T-helper 17 cell (primary cell): Measurements from ENCODE around the gene ANKRD42. TPM values are rescaled to one million over a fixed set of nuclear protein-coding genes. Genes with fewer than 3 reads are reported as not detected.
A peak's percentile ranks its signal among the peaks of the same experiment; 100 is the strongest.

Experiments
- ATAC-seq: fragments of 150-1000 bp; cut with Tn5 transposase; 2 replicates; pipeline ENCODE4 v1.10.0; 2021; ENCODE audit warnings: mild to moderate bottlenecking, moderate library complexity
- DNase-seq, 3 donors: peaks; one replicate each; pipeline versions ENCODE4 v3.0.0 to v3.0.0-alpha.2; 2020 to 2021
- H3K9me3 ChIP-seq: one replicate; pipeline ENCODE4 v1.7.0; 2013; ENCODE audit warnings: low read length, mild to moderate bottlenecking; ENCODE audit not compliant: control insufficient read depth, poor library complexity, severe bottlenecking
- H3K27ac Mint-ChIP-seq: one replicate; pipeline ENCODE4 v1.8.0; 2022; ENCODE audit warnings: mild to moderate bottlenecking, moderate library complexity, mixed read lengths
- H3K27me3 Mint-ChIP-seq: one replicate; pipeline ENCODE4 v1.8.0; 2022; ENCODE audit warnings: mixed read lengths
- H3K36me3 Mint-ChIP-seq: one replicate; pipeline ENCODE4 v1.8.0; 2022; ENCODE audit warnings: low read depth, mixed read lengths
- H3K4me1 Mint-ChIP-seq: one replicate; pipeline ENCODE4 v1.8.0; 2022; ENCODE audit warnings: mild to moderate bottlenecking, mixed read lengths
- H3K4me3 Mint-ChIP-seq: one replicate; pipeline ENCODE4 v1.8.0; 2022; ENCODE audit warnings: mild to moderate bottlenecking, moderate library complexity, mixed read lengths
- total RNA-seq, 4 donors: library from RNA in 2 of 4; stranded (reverse) in 2 of 4; gene quantifications; one replicate each; pipeline ENCODE4 v1.2.3 and lab custom pipeline; 2022 to 2026

The ANKRD42 gene
- total RNA-seq (10 to 100 TPM in 1 of 2 donors, 1 to 10 TPM in 1; 7.5 to 10.3 TPM), total RNA-seq (lab: John Stamatoyannopoulos, UW) (7.9 to 26.2 reads per million in 2 donors)

GRCh38 chr11:83193315-83194280 is at the start of gene ANKRD42:
Gene ANKRD42 (plus strand): TSS chr11:83193712. CDS start chr11:83194671, 959 bp downstream.
- Mint-ChIP-seq H3K27me3 (no peaks in the 10 kb centered on the region), H3K4me1 (peaks cover 53% of the 10 kb centered on the region), H3K4me3 (peak within 1 kb of the TSS; percentile 99), H3K27ac (peak within 1 kb of the TSS; percentile 100), H3K36me3 (peaks cover 9% of the 10 kb centered on the region)
- ATAC-seq (peak; percentile 81), DNase-seq (peak; percentile 66 to 75 (median 74))
- H3K9me3 ChIP-seq = no peaks in the 10 kb centered on the region

GRCh38 chr11:83147895-83148294 is 45.6 kb upstream of the ANKRD42 start:
- no peaks in the 10 kb centered on the region for H3K9me3 ChIP-seq
- Mint-ChIP-seq H3K27ac (no peak overlapping the region), H3K4me3 (no peak overlapping the region), H3K36me3 (no peaks in the 10 kb centered on the region), H3K4me1 (no peaks in the 10 kb centered on the region), H3K27me3 (no peaks in the 10 kb centered on the region)
- ATAC-seq = no peak
- DNase-seq = no peak

GRCh38 chr11:83150450-83150849 is 43.1 kb upstream of the ANKRD42 start:
- Mint-ChIP-seq H3K27ac (no peak overlapping the region), H3K27me3 (no peaks in the 10 kb centered on the region), H3K4me1 (no peaks in the 10 kb centered on the region), H3K4me3 (no peak overlapping the region), H3K36me3 (no peaks in the 10 kb centered on the region)
- no peaks in the 10 kb centered on the region for H3K9me3 ChIP-seq
- DNase-seq (no peak), ATAC-seq (no peak)

GRCh38 chr11:83151274-83151977 is 42.1 kb upstream of the ANKRD42 start:
- no peak for ATAC-seq

GRCh38 chr11:83152264-83152663 is 41.2 kb upstream of the ANKRD42 start:
- H3K9me3 ChIP-seq = no peaks in the 10 kb centered on the region
- Mint-ChIP-seq H3K27me3 (no peaks in the 10 kb centered on the region), H3K4me1 (peaks cover 2% of the 10 kb centered on the region), H3K36me3 (peaks cover 2% of the 10 kb centered on the region), H3K4me3 (no peak overlapping the region), H3K27ac (no peak overlapping the region)
- ATAC-seq = no peak
- no peak for DNase-seq

More at GRCh38 chr11:83151274-83151977, 42.1 kb upstream of the ANKRD42 start:
- H3K4me3 Mint-ChIP-seq = no peak overlapping the region
- no peaks in the 10 kb centered on the region for H3K27me3 Mint-ChIP-seq
- H3K27ac Mint-ChIP-seq = no peak overlapping the region
- no peaks in the 10 kb centered on the region for H3K9me3 ChIP-seq
- H3K4me1 Mint-ChIP-seq = peaks cover 2% of the 10 kb centered on the region
- no peak for DNase-seq
- no peaks in the 10 kb centered on the region for H3K36me3 Mint-ChIP-seq

- Mint-ChIP-seq H3K27ac (no peak overlapping the region), H3K4me3 (no peak overlapping the region)
- H3K9me3 ChIP-seq = no peaks in the 10 kb centered on the region
Observed at GRCh38 chr11:83153764-83154163, 39.7 kb upstream of the ANKRD42 start.

GRCh38 chr11:83156144-83156995 is 37.1 kb upstream of the ANKRD42 start:
- H3K27ac Mint-ChIP-seq = peak overlapping the region; percentile 99
- H3K4me1 Mint-ChIP-seq = peaks cover 23% of the 10 kb centered on the region
- H3K4me3 Mint-ChIP-seq = peak overlapping the region; percentile 98
- DNase-seq (peak; percentile 87 to 98 (median 87)), ATAC-seq (peak; percentile 90)
- H3K36me3 Mint-ChIP-seq = peaks cover 9% of the 10 kb centered on the region
- no peaks in the 10 kb centered on the region for H3K9me3 ChIP-seq
- no peaks in the 10 kb centered on the region for H3K27me3 Mint-ChIP-seq

More at GRCh38 chr11:83153764-83154163, 39.7 kb upstream of the ANKRD42 start:
- peaks cover 5% of the 10 kb centered on the region for H3K36me3 Mint-ChIP-seq
- ATAC-seq (no peak), DNase-seq (no peak)
- H3K4me1 Mint-ChIP-seq = peaks cover 5% of the 10 kb centered on the region
- no peaks in the 10 kb centered on the region for H3K27me3 Mint-ChIP-seq

- Mint-ChIP-seq H3K27ac (peak within 1 kb of the TSS; percentile 99), H3K36me3 (peaks cover 9% of the 10 kb centered on the region), H3K27me3 (no peaks in the 10 kb centered on the region), H3K4me1 (peaks cover 30% of the 10 kb centered on the region), H3K4me3 (peak within 1 kb of the TSS; percentile 98)
- DNase-seq (peak in 1 of 3 donors; percentile 95), ATAC-seq (peak; percentile 15)
- no peaks in the 10 kb centered on the region for H3K9me3 ChIP-seq
Observed at GRCh38 chr11:83156996-83157593, 36.4 kb upstream of the ANKRD42 start, which contains the start of gene PCF11. Gene PCF11 (plus strand): TSS chr11:83157131. CDS start chr11:83157440, 309 bp downstream.

GRCh38 chr11:83157594-83158356 is 35.7 kb upstream of the ANKRD42 start:
- Mint-ChIP-seq H3K4me1 (peaks cover 33% of the 10 kb centered on the region), H3K27ac (peak overlapping the region; percentile 99), H3K27me3 (no peaks in the 10 kb centered on the region), H3K36me3 (peaks cover 9% of the 10 kb centered on the region), H3K4me3 (peak overlapping the region; percentile 98)
- ATAC-seq = no peak
- peak; percentile 12 to 37 (median 22) for DNase-seq
- no peaks in the 10 kb centered on the region for H3K9me3 ChIP-seq

- ATAC-seq (no peak), DNase-seq (no peak)
- no peaks in the 10 kb centered on the region for H3K9me3 ChIP-seq
- Mint-ChIP-seq H3K27ac (peak overlapping the region; percentile 99), H3K36me3 (peaks cover 9% of the 10 kb centered on the region), H3K27me3 (no peaks in the 10 kb centered on the region), H3K4me3 (peak overlapping the region; percentile 98), H3K4me1 (peaks cover 35% of the 10 kb centered on the region)
Observed at GRCh38 chr11:83158357-83158786, 35.1 kb upstream of the ANKRD42 start.

GRCh38 chr11:83158965-83159901 is 34.3 kb upstream of the ANKRD42 start:
- peak overlapping the region; percentile 99 for H3K27ac Mint-ChIP-seq
- ATAC-seq (no peak), DNase-seq (no peak)
- H3K4me1 Mint-ChIP-seq = peaks cover 35% of the 10 kb centered on the region
- H3K36me3 Mint-ChIP-seq = peaks cover 9% of the 10 kb centered on the region
- peak overlapping the region; percentile 98 for H3K4me3 Mint-ChIP-seq
- H3K27me3 Mint-ChIP-seq = no peaks in the 10 kb centered on the region
- no peaks in the 10 kb centered on the region for H3K9me3 ChIP-seq
